Left lung (tissue), 10 donors: Measurements from ENCODE around the gene AKR1A1. TPM values are rescaled to one million over a fixed set of nuclear protein-coding genes. Genes with fewer than 3 reads are reported as not detected.
A peak's percentile ranks its signal among the peaks of the same experiment; 100 is the strongest.
"Not testable (repeated sequence)": the region's sequence is repeated elsewhere in the genome, so short reads cannot be mapped to it uniquely, and the experiment has no call there.

Source experiments
- ATAC-seq: fragments of 200-7000 bp; cut with Tn5 transposase; one replicate; pipeline ENCODE4 v1.9.1; 2020; ENCODE audit warnings: moderate library complexity
- DNase-seq, 4 donors: peaks; one replicate each; pipeline ENCODE4 v3.0.0-alpha.2; 2013 to 2020
- H3K27ac ChIP-seq, 2 donors: fragments of 200-600 bp; sonication (generic) in 1 of 2; one replicate each; pipeline versions ENCODE4 v1.5.0 to v1.8.0; 2020 to 2021
- H3K27me3 ChIP-seq, 2 donors: fragments of 200-600 bp; sonication (generic) in 1 of 2; one replicate each; pipeline versions ENCODE4 v1.5.0 to v1.8.0; 2020 to 2021
- H3K36me3 ChIP-seq, 2 donors: fragments of 200-600 bp; sonication (generic) in 1 of 2; one replicate each; pipeline versions ENCODE4 v1.5.0 to v1.8.0; 2020 to 2021
- H3K4me1 ChIP-seq, 2 donors: fragments of 200-600 bp; one replicate each; pipeline ENCODE4 v1.8.0; 2021
- H3K4me3 ChIP-seq, 2 donors: fragments of 200-600 bp; sonication (generic) in 1 of 2; one replicate each; pipeline versions ENCODE4 v1.5.0 to v1.8.0; 2020 to 2021; ENCODE audit warnings: mild to moderate bottlenecking in 1 of 2
- H3K9me3 ChIP-seq, 2 donors: fragments of 200-600 bp; sonication (generic) in 1 of 2; one replicate each; pipeline versions ENCODE4 v1.5.0 to v1.8.0; 2020 to 2021
- intact Hi-C, 2 donors: fragments of 100-400 bp; cut with DNase I; formaldehyde crosslinking; loops; one replicate each; pipeline versions ENCODE4 v1.11.2 to v1.14.2; 2022
- polyA plus RNA-seq, 6 donors: library from polyadenylated mRNA; unstranded; fragments of 120-200 nt; gene quantifications; one replicate each; pipeline ENCODE4 v1.2.1, GENCODE V29; 2013; ENCODE audit not compliant: insufficient read length in 6 of 6
- total RNA-seq, 2 donors: library from RNA; stranded (reverse); fragmentation: NEBNext Ultra II Directional; extraction: Animal tissue kit (Norgen Biotek cat#: 25700); gene quantifications; one replicate each; pipeline ENCODE4 v1.2.1, GENCODE V29; 2021
- TF ChIP-seq, protein P1 (sequence below), 2 donors: fragments of 200-600 bp; sonication (generic) in 1 of 2; IDR thresholded peaks; one replicate each; pipeline versions ENCODE4 v1.5.0 to v1.8.0; 2021; ENCODE audit warnings: antibody characterized with exemption in 2 of 2
- donor health status: DM: no; HTN: yes; CAD: no.
- donor health status: DM: no; HTN: no; CAD: no.

The AKR1A1 gene
- total and polyA plus RNA-seq, 8 donors: 134 to 258 (median 151) TPM

DNA sequence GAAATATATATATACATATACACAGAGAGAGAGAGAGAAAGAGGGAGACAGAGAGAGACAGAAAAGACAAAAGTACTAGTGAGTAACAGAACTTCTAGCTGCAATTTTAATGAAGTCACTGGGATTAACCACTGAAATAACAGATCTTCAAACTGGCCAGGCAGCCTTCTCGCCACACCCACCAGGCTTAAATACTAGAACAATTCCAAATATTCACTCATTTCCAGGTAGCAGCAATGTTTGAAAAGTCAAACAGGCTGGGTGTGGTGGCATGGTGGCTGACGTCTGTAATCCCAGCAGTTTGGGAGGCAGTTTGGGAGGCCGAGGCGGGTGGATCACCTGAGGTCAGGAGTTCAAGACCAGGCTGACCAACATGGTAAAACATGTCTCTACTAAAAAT is 34.2 kb upstream of the AKR1A1 start:
- DNase-seq (no peak), ATAC-seq (peak; percentile 6)
- Histone ChIP-seq H3K27me3 (peaks cover 0 to 9% of the 10 kb centered on the region in 2 donors), H3K4me3 (no peak overlapping the region), H3K36me3 (peaks cover 13 to 74% of the 10 kb centered on the region in 2 donors), H3K4me1 (peaks cover 22 to 49% of the 10 kb centered on the region in 2 donors), H3K27ac (no peak overlapping the region), H3K9me3 (no peaks in the 10 kb centered on the region)
- intact Hi-C loops: loop anchor here in 1 of 2 donors (10.0 kb wide), 1 partner anchor 48 kb away; no protein-coding TSS in a partner anchor
- TF ChIP-seq, protein P1, sequence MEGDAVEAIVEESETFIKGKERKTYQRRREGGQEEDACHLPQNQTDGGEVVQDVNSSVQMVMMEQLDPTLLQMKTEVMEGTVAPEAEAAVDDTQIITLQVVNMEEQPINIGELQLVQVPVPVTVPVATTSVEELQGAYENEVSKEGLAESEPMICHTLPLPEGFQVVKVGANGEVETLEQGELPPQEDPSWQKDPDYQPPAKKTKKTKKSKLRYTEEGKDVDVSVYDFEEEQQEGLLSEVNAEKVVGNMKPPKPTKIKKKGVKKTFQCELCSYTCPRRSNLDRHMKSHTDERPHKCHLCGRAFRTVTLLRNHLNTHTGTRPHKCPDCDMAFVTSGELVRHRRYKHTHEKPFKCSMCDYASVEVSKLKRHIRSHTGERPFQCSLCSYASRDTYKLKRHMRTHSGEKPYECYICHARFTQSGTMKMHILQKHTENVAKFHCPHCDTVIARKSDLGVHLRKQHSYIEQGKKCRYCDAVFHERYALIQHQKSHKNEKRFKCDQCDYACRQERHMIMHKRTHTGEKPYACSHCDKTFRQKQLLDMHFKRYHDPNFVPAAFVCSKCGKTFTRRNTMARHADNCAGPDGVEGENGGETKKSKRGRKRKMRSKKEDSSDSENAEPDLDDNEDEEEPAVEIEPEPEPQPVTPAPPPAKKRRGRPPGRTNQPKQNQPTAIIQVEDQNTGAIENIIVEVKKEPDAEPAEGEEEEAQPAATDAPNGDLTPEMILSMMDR (IDR thresholded peaks at IDR 0.05): no peak

DNA sequence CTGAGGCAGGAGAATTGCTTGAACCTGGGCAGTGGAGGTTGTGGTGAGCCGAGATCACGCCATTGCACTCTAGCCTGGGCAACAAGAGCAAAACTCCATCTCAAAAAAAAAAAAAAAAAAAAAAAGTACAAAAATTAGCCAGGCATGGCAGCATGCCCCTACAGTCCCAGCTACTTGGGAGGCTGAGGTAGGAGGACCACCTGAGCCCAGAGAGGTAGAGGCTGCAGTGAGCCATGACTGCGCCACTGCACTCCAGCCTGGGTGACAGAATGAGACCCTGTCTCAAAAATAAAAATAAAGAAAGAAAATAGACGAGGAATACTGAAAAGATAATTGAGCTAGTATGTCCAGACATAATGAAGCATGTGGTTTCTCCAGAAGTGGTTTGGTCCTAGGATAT is 32.3 kb upstream of the AKR1A1 start:
- H3K27ac ChIP-seq, H3K27me3 ChIP-seq, DNase-seq, H3K9me3 ChIP-seq, ATAC-seq, H3K4me3 ChIP-seq: not testable (repeated sequence)
- H3K4me1 ChIP-seq: peaks cover 17 to 52% of the 10 kb centered on the region in 2 donors
- intact Hi-C loops: loop anchor here in 1 of 2 donors (10.0 kb wide), 1 partner anchor 46 kb away; no protein-coding TSS in a partner anchor
- peaks cover 9 to 55% of the 10 kb centered on the region in 2 donors for H3K36me3 ChIP-seq

DNA sequence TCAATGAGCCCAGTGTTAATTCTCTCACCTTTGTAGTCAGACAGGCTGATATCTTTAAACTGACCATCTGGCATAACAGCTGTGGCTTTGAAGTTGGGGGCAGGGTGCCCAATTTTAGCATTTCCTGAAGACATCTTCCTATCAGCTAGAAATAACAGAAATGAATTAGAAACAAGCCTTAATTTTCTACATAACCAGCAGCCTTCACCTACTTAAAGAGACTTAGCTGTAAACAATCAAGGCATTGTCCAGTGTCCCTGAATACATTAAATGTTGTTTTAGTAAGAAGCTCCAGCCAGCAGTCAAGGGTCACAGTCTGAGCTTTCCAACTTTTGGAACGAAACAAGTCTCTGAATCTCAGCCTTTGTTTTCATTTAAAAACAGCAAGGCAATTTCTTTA is 31.7 kb upstream of the AKR1A1 start:
- Histone ChIP-seq H3K27me3 (peaks cover 0 to 9% of the 10 kb centered on the region in 2 donors), H3K36me3 (peaks cover 9 to 49% of the 10 kb centered on the region in 2 donors), H3K9me3 (no peaks in the 10 kb centered on the region), H3K4me1 (peaks cover 17 to 47% of the 10 kb centered on the region in 2 donors), H3K4me3 (peak overlapping the region in 1 of 2 donors; percentile 85), H3K27ac (no peak overlapping the region)
- ATAC-seq (no peak), DNase-seq (peak in 1 of 4 donors; percentile 48)
- intact Hi-C loops: loop anchor here in 1 of 2 donors (10.0 kb wide), 1 partner anchor 46 kb away; no protein-coding TSS in a partner anchor
- TF ChIP-seq, protein P1 (IDR thresholded peaks at IDR 0.05): no peak

DNA sequence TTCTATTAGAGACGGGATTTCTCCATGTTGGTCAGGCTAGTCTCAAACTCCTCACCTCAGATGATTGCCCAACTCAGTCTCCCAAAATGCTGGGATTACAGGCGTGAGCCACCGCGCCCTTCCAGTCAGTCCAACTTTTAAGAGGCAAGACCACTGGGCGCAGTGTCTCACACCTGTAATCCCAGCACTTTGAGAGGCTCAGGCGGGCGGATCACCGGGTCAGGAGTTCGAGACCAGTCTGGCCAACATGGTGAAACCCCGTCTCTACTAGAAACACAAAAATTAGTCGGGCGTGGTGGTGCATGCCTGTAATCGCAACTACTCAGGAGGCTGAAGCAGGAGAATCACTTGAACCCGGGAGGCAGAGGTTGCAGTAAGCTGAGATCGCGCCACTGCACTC is 30.9 kb upstream of the AKR1A1 start:
- peaks cover 4 to 41% of the 10 kb centered on the region in 2 donors for H3K36me3 ChIP-seq
- H3K4me1 ChIP-seq: peaks cover 17 to 42% of the 10 kb centered on the region in 2 donors
- not testable (repeated sequence) for H3K27ac ChIP-seq, ATAC-seq, DNase-seq, H3K27me3 ChIP-seq, H3K9me3 ChIP-seq
- intact Hi-C loops: loop anchor here in 1 of 2 donors (10.0 kb wide), 1 partner anchor 45 kb away; no protein-coding TSS in a partner anchor
- peak overlapping the region in 1 of 2 donors; percentile 85 for H3K4me3 ChIP-seq

DNA sequence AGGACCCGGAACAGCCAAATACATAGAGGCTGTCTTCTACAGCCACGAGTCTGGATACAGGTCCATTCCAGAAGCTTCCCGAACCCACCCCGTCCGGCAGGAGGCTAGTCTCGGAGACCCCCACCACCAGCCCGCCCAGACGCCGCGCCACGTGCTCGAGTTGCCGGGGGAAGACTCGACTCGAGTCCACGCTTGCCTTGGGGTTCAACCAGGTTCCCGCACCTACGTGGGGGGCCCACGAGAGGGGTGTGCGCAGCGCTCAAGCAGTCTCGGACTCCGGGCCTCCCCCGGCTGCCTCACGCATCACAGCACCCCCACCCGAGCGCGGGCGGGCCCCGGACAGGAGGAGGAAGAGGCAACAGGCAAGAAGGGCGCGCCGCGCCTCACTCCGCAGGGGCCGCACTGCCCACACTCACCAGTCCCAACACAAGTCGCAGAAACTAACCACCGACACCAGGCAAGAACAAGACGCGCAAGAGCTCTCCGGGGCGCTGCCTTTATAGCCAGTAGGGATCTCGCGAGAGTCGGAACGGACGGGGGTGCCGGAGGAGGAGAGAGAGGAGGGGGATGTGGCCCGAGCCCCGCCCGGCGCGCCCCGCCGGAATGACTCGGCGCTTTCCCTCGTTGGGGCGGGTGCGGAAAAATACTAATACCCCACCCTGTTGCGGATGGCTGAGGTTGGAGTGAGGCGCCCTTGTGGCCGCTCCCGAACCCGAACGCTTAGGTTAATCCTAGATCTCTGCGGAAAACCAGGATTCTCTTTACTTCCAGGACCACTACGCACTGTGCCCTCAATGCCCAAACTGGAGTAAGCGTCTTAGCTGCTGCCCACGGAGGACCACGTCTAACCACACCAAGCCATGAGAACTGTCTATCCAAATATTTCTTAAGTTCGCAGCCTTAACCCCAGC is 29.0 kb upstream of the AKR1A1 start, which contains the start of gene PRDX1:
Gene PRDX1 (minus strand): TSS at position 472 of the 911 bp plus-strand sequence. CDS start 2,841 bp downstream, outside the sequence.
- H3K27ac ChIP-seq: peak within 1 kb of the TSS; percentile 91 to 96
- no peaks in the 10 kb centered on the region for H3K9me3 ChIP-seq
- peak within 1 kb of the TSS; percentile 85 to 91 for H3K4me3 ChIP-seq
- peak; percentile 94 for ATAC-seq
- H3K36me3 ChIP-seq: peaks cover 0 to 22% of the 10 kb centered on the region in 2 donors
- DNase-seq: peak; percentile 96 to 97 (median 96)
- peaks cover 0 to 9% of the 10 kb centered on the region in 2 donors for H3K27me3 ChIP-seq
- TF ChIP-seq, protein P1 (IDR thresholded peaks at IDR 0.05): peak in 1 of 2 donors; percentile 26
- intact Hi-C loops: no loop called here
- H3K4me1 ChIP-seq: peaks cover 17 to 28% of the 10 kb centered on the region in 2 donors
